A549 (cell line): ENCODE data around the gene IARS2.

ENCODE experiments used
- HMGXB4 ChIP-seq: fragments of 250-450 bp; sonication (Bioruptor Pico); IDR thresholded peaks from 2 replicates; pipeline ENCODE4 v1.5.0; 2021; ENCODE audit warnings: mild to moderate bottlenecking, moderate library complexity, borderline replicate concordance
- KDM1A ChIP-seq: fragments of 200-600 bp; sonication (generic); IDR thresholded peaks from 2 replicates; pipeline ENCODE4 v1.6.1; 2016; ENCODE audit warnings: low read depth, mild to moderate bottlenecking
- POLR2A ChIP-seq: IDR thresholded peaks from 2 replicates; pipeline ENCODE4 v1.6.1; 2012; ENCODE audit warnings: mild to moderate bottlenecking, low read length

DNA sequence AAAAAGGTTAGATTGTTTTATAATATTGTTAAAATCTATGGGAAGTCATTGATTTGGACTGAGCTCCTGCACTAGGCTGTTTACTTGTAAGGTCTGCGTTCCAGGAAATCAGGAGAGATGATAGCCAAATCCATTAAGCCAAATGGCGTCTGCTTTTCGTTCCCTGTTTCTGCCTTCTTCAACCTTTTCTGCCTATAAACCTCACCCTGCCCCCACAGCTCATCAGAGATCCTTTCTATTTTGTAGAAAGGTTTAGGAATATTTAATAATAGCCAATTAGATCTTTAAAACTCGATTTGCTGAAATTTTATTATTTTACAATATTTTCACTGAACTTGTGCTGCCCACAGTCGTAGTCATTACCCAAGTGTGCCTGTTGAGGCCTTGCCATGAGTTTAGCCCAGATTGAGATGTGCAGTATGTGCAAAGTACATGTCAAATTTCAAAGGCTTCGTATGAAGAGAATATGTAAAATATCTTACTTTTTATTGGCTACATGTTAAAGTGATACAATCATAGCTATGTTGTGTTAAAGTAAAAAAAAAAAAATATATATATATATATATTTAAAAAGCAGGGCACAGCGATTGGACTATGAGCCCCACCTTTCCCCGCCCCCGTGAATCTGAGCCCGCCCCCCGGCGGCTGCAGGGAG, 444 bp upstream of the IARS2 start:
- TF ChIP-seq POLR2A (no peak), KDM1A (no peak), HMGXB4 (CRISPR knock-in tag) (no peak)
